Astrocyte of the spinal cord (primary cell): Measurements from ENCODE around the gene ZNF487.
A peak's percentile ranks its signal among the peaks of the same experiment; 100 is the strongest.

ENCODE experiments used
- DNase-seq: peaks from one replicate; pipeline ENCODE4 v3.0.0; 2011; ENCODE audit warnings: low read depth, low spot score
- H3K4me3 ChIP-seq: 2 replicates; pipeline ENCODE4 v1.5.1; 2011; ENCODE audit warnings: low read depth, mild to moderate bottlenecking, low read length, moderate library complexity
- in situ Hi-C: cut with HindIII; loops from 2 replicates; pipeline ENCODE4 v1.10.0; 2017; ENCODE audit warnings: low sequenced_read_pairs
- TF ChIP-seq, protein P1 (sequence below): IDR thresholded peaks from 2 replicates; pipeline ENCODE4 v1.5.1; 2012; ENCODE audit warnings: low read depth, mild to moderate bottlenecking, low read length, inconsistent platforms

The ZNF487 gene

GRCh38 chr10:43436291-43437140 is at the start of gene ZNF487:
ZNF487 (plus strand) TSS chr10:43437111; CDS start chr10:43475814, 38,703 bp downstream.
- TF ChIP-seq, protein P1, sequence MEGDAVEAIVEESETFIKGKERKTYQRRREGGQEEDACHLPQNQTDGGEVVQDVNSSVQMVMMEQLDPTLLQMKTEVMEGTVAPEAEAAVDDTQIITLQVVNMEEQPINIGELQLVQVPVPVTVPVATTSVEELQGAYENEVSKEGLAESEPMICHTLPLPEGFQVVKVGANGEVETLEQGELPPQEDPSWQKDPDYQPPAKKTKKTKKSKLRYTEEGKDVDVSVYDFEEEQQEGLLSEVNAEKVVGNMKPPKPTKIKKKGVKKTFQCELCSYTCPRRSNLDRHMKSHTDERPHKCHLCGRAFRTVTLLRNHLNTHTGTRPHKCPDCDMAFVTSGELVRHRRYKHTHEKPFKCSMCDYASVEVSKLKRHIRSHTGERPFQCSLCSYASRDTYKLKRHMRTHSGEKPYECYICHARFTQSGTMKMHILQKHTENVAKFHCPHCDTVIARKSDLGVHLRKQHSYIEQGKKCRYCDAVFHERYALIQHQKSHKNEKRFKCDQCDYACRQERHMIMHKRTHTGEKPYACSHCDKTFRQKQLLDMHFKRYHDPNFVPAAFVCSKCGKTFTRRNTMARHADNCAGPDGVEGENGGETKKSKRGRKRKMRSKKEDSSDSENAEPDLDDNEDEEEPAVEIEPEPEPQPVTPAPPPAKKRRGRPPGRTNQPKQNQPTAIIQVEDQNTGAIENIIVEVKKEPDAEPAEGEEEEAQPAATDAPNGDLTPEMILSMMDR, result peak; percentile 17
- DNase-seq, result peak; percentile 93
- H3K4me3 ChIP-seq, result peak within 1 kb of the TSS; percentile 81
- in situ Hi-C loops, result no loop called here

GRCh38 chr10:43387678-43388032 is 49.3 kb upstream of the ZNF487 start:
- in situ Hi-C loops, result no loop called here
- H3K4me3 ChIP-seq, result no peak overlapping the region
- no peak for DNase-seq
- TF ChIP-seq, protein P1, result no peak

- TF ChIP-seq, protein P1, result no peak
- DNase-seq, result no peak
- no peak overlapping the region for H3K4me3 ChIP-seq
- in situ Hi-C loops, result no loop called here
Observed at GRCh38 chr10:43389867-43390266, 47.0 kb upstream of the ZNF487 start.

DNA sequence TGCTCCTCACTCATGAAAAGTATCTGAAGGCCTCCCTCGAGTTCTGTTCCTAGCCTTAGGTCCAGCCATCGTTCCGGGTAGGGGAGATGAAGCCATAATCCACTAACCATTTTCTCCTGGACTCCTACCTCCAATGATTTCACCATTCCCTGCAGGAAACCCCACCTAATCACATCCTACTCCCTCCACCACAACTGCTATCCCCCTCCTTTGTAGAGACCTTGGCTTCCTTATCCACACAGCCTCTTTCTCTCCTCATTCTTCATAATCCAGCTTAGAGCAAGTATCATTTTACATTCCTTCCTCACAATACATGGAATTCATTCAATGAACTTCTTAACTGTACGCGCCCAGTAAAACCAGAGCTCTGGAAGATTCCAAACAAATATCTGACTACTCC is 46.6 kb upstream of the ZNF487 start:
- in situ Hi-C loops, result no loop called here
- TF ChIP-seq, protein P1, result no peak
- no peak for DNase-seq
- H3K4me3 ChIP-seq, result no peak overlapping the region

DNA sequence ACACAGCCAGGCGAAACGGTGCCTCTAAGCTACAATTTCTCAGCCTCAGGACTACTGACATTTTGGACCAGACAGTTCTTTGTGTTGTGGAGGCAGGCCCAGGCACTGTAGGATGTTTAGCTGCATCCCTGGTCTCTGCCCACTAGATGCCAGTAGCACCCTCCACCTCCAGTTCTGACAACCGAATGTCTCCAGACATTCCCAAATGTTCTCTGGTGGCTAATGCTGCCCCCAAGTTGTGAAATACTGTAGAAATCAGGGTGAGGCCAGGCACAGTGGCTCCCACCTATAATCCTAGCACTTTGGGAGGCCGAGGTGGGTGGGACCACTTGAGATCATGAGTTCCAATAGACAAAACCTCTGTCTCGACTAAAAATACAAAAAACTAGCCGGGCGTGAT is 46.2 kb upstream of the ZNF487 start:
- no peak overlapping the region for H3K4me3 ChIP-seq
- peak; percentile 28 for DNase-seq
- TF ChIP-seq, protein P1, result peak; percentile 61
- in situ Hi-C loops, result no loop called here

GRCh38 chr10:43391496-43391895 is 45.4 kb upstream of the ZNF487 start:
- DNase-seq, result no peak
- TF ChIP-seq, protein P1, result no peak
- H3K4me3 ChIP-seq, result no peak overlapping the region
- in situ Hi-C loops, result no loop called here
